Stimulated activated CD4-positive, alpha-beta T cell treated with anti-CD3 and anti-CD28 coated beads, Interleukin-4, amount 100 ng/mL, for 4 hours (primary cell): ENCODE measurements around the gene CDH7.

Source experiments
- DNase-seq, 2 experiments: peaks; one replicate each; pipeline ENCODE4 v3.0.0-alpha.2; 2020

The CDH7 gene

DNA sequence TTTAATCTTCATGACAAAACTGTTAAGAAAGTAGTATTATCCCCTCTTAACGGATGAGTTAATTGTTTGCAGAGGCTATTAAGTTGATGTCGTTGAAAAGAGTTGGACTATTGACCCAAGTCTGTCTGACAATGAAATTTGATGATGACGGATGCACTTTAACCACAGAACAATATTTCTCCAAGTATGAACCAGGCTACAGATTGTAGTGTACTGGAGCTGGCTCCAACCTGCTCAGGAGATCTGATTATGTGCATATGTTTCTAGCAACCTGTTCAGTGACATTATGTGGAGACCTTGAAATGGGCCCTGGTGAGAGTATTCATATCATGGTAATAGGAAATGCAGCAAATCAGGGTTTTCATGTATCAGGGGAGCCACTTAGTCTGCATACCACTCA lies 174.1 kb downstream of the CDH7 start:
- no peak for DNase-seq

DNA sequence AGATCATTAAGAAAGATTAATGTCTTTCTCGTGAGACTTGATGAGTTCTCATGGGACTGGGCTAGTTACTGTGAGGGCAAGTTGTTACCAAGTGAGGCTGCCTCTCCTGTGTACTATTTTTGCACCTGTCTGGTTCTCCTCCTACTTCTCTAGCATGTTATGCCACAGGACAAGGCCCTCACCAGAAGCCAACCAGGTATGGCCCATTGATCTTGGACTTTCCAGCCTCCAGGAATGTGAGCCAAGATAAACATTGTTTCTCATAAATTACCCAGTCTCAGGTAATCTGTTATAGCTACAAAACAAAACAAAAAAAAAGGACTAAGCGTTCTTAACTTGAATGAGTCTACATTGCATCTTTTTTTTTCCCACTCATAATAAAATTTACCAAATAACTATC lies 184.1 kb downstream of the CDH7 start:
- DNase-seq = no peak

DNA sequence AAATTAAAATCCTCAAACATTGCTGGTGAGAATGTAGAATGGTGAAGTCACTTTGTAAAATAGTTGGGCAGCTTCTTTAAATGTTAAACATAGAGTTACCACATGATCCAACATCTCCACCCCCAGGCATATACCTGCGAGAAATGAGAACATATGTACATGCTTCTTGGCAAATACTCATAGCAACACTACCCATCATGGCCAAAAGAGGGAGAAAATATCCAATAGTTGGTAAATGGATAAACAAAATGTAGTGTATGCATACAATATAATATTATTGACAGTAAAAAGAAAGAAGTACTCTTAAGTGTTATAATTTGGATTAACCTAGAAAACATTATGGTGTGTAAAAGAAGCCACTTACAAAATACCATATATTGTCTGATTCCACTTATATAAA lies 185.9 kb downstream of the CDH7 start:
- no peak for DNase-seq

DNA sequence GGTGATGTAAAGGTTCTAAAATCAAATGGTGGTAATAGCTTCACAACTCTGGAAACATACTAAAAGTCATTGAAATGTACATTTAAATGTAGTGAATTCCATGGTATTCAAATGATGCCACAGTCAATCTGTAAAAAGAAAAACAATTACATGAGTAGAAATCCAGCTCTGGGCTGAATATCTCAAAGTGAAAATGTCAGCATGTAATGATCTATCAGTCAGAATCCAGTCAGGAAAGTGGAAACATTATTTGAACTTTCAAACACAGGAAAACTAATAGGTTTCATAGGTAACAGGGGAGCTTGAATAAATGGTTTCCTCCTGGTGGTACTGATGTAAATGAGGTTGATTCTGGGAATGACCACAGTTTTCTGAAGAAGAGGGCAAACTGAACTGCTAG lies 186.4 kb downstream of the CDH7 start:
- DNase-seq = no peak

DNA sequence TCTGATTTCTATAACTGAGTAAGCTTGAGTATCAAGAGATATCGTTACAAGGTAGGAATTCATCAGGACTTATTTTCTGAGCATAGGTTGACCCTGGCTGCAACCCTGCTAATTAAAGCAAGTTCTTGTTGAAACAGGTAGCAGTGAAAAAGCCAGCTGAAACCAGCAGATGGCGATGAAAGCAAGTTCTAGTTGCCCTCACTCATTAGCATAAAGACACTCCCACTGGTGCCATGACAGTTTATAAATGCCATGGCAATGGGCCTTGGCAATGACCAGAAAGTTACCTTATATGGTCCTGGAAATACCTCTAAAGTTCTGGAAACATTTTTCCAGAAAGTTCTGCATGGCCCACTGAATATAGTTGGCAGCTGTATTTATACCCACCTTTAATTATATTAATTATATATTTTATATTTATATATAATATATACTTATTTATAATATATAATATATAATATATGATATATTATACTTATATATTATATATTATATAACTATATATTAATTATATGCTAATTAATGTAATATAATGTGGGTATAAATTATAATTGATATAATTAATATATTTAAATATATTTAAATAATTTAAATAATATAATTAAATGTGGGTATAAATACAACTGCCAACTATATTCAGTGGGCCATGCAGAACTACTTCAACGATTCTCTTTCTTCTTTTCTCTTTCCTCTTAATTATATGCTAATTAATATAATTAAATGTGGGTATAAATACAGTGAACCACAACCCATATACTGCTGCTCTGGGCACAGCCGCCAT lies 188.0 kb downstream of the CDH7 start:
- DNase-seq = no peak
